ENCODE results near the gene UBR3. TPM values are rescaled to one million over a fixed set of nuclear protein-coding genes. Genes with fewer than 3 reads are reported as not detected.

UBR3 gene
- total RNA-seq, 1 experiment from 2014 or later: 16.4 TPM

GRCh38 chr2:169887120-169887519 lies 59.9 kb downstream of the UBR3 start:
- ChIA-PET POLR2A (no interaction called here), CTCF (no interaction called here)
- Mint-ChIP-seq H3K36me3 (no peaks in the 10 kb centered on the region; the same call in 1 of the 2 replicates), H3K27ac (0 out of 2 replicates have a peak overlapping the region, but pooled peaks have one; percentile 40), H3K4me1 (no peaks in the 10 kb centered on the region), H3K9me3 (peaks cover 6% of the 10 kb centered on the region; the same call in 1 of the 2 replicates), H3K4me3 (no peak overlapping the region), H3K27me3 (ENCODE audit: low read depth) (no peaks in the 10 kb centered on the region)
- ATAC-seq (no peak), DNase-seq (ENCODE audit: low spot score) (no peak)
- TF ChIP-seq ZNF138 (CRISPR knock-in tag; conservative IDR thresholded peaks at IDR 0.05) (no peak), AFF4 (CRISPR knock-in tag; IDR thresholded peaks at IDR 0.05; ENCODE audit: borderline replicate concordance) (no peak), TCF7 (CRISPR knock-in tag; IDR thresholded peaks at IDR 0.05; ENCODE audit: low read depth) (no peak), FOXK1 (CRISPR knock-in tag; IDR thresholded peaks at IDR 0.05) (no peak), ZNF532 (CRISPR knock-in tag; IDR thresholded peaks at IDR 0.05; ENCODE audit: borderline replicate concordance) (no peak), SOX15 (CRISPR knock-in tag; IDR thresholded peaks at IDR 0.05) (no peak), TEAD4 (CRISPR knock-in tag; IDR thresholded peaks at IDR 0.05) (no peak), RELA (CRISPR knock-in tag; IDR thresholded peaks at IDR 0.05; ENCODE audit: borderline replicate concordance) (no peak), JUN (CRISPR knock-in tag; IDR thresholded peaks at IDR 0.05) (no peak), CBFB (CRISPR knock-in tag; IDR thresholded peaks at IDR 0.05; ENCODE audit: low read depth) (no peak), ZNF416 (CRISPR knock-in tag; IDR thresholded peaks at IDR 0.05) (no peak), CDX4 (CRISPR knock-in tag; IDR thresholded peaks at IDR 0.05; ENCODE audit: borderline replicate concordance) (no peak), MXD4 (CRISPR knock-in tag; IDR thresholded peaks at IDR 0.05; ENCODE audit: borderline replicate concordance) (no peak), MYBL2 (CRISPR knock-in tag; IDR thresholded peaks at IDR 0.05) (no peak), ZNF423 (CRISPR knock-in tag; IDR thresholded peaks at IDR 0.05) (no peak), EMX1 (CRISPR knock-in tag; IDR thresholded peaks at IDR 0.05) (no peak), ZNF263 (CRISPR knock-in tag; IDR thresholded peaks at IDR 0.05; ENCODE audit: low read depth) (no peak), NFATC4 (CRISPR knock-in tag; IDR thresholded peaks at IDR 0.05) (no peak), ATF6 (CRISPR knock-in tag; IDR thresholded peaks at IDR 0.05) (no peak), ZNF317 (CRISPR knock-in tag; IDR thresholded peaks at IDR 0.05; ENCODE audit: borderline replicate concordance, low read depth) (no peak)

All from WTC11 (cell line).